ENCODE data around the gene CCDC83. TPM values are rescaled to one million over a fixed set of nuclear protein-coding genes. Genes with fewer than 3 reads are reported as not detected.

The CCDC83 gene
- total and polyA plus RNA-seq, 2 experiments from 2014 or later, result not detected

DNA sequence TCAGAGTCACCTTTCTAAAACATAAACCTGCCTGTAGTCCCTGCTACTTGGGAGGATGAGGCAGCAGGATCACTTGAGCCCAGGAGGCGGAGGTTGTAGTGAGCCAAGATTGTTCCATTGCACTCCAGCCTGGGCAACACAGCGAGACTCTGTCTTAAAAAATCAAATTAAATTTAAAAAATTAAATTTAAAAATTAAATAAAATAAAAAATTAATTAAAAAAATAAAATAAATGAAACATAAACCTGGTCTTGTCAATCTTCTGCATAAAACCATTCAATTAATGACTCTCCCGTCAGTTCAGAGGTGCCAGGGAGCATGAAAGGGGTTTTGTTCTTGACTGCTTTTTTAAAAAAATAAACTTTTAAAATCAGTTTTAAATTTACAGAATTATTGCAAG, 48.6 kb downstream of the CCDC83 start:
- Mint-ChIP-seq H3K27me3 (ENCODE audit: insufficient read depth, low read depth, poor library complexity) (no peaks in the 10 kb centered on the region), H3K9me3 (no peaks in the 10 kb centered on the region), H3K4me3 (no peak overlapping the region), H3K36me3 (ENCODE audit: low read depth) (no peaks in the 10 kb centered on the region), H3K27ac (no peak overlapping the region), H3K4me1 (peaks cover 4% of the 10 kb centered on the region; the same call in 1 of the 3 replicates)
- H3K4me3 ChIP-seq, result no peak overlapping the region
- TF ChIP-seq NANOG (IDR thresholded peaks at IDR 0.05; ENCODE audit: borderline replicate concordance), result no peak
- no peak for TF ChIP-seq STAT1 (IDR thresholded peaks at IDR 0.05; ENCODE audit: unreplicated experiment)
- TF ChIP-seq, protein P1, sequence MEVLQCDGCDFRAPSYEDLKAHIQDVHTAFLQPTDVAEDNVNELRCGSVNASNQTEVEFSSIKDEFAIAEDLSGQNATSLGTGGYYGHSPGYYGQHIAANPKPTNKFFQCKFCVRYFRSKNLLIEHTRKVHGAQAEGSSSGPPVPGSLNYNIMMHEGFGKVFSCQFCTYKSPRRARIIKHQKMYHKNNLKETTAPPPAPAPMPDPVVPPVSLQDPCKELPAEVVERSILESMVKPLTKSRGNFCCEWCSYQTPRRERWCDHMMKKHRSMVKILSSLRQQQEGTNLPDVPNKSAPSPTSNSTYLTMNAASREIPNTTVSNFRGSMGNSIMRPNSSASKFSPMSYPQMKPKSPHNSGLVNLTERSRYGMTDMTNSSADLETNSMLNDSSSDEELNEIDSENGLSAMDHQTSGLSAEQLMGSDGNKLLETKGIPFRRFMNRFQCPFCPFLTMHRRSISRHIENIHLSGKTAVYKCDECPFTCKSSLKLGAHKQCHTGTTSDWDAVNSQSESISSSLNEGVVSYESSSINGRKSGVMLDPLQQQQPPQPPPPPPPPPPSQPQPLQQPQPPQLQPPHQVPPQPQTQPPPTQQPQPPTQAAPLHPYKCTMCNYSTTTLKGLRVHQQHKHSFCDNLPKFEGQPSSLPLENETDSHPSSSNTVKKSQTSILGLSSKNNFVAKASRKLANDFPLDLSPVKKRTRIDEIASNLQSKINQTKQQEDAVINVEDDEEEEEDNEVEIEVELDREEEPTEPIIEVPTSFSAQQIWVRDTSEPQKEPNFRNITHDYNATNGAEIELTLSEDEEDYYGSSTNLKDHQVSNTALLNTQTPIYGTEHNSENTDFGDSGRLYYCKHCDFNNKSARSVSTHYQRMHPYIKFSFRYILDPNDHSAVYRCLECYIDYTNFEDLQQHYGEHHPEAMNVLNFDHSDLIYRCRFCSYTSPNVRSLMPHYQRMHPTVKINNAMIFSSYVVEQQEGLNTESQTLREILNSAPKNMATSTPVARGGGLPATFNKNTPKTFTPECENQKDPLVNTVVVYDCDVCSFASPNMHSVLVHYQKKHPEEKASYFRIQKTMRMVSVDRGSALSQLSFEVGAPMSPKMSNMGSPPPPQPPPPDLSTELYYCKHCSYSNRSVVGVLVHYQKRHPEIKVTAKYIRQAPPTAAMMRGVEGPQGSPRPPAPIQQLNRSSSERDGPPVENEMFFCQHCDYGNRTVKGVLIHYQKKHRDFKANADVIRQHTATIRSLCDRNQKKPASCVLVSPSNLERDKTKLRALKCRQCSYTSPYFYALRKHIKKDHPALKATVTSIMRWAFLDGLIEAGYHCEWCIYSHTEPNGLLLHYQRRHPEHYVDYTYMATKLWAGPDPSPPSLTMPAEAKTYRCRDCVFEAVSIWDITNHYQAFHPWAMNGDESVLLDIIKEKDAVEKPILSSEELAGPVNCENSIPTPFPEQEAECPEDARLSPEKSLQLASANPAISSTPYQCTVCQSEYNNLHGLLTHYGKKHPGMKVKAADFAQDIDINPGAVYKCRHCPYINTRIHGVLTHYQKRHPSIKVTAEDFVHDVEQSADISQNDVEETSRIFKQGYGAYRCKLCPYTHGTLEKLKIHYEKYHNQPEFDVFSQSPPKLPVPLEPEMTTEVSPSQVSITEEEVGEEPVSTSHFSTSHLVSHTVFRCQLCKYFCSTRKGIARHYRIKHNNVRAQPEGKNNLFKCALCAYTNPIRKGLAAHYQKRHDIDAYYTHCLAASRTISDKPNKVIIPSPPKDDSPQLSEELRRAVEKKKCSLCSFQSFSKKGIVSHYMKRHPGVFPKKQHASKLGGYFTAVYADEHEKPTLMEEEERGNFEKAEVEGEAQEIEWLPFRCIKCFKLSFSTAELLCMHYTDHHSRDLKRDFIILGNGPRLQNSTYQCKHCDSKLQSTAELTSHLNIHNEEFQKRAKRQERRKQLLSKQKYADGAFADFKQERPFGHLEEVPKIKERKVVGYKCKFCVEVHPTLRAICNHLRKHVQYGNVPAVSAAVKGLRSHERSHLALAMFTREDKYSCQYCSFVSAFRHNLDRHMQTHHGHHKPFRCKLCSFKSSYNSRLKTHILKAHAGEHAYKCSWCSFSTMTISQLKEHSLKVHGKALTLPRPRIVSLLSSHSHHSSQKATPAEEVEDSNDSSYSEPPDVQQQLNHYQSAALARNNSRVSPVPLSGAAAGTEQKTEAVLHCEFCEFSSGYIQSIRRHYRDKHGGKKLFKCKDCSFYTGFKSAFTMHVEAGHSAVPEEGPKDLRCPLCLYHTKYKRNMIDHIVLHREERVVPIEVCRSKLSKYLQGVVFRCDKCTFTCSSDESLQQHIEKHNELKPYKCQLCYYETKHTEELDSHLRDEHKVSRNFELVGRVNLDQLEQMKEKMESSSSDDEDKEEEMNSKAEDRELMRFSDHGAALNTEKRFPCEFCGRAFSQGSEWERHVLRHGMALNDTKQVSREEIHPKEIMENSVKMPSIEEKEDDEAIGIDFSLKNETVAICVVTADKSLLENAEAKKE (CRISPR knock-in tag; IDR thresholded peaks at IDR 0.05), result no peak
- TF ChIP-seq, protein P2, sequence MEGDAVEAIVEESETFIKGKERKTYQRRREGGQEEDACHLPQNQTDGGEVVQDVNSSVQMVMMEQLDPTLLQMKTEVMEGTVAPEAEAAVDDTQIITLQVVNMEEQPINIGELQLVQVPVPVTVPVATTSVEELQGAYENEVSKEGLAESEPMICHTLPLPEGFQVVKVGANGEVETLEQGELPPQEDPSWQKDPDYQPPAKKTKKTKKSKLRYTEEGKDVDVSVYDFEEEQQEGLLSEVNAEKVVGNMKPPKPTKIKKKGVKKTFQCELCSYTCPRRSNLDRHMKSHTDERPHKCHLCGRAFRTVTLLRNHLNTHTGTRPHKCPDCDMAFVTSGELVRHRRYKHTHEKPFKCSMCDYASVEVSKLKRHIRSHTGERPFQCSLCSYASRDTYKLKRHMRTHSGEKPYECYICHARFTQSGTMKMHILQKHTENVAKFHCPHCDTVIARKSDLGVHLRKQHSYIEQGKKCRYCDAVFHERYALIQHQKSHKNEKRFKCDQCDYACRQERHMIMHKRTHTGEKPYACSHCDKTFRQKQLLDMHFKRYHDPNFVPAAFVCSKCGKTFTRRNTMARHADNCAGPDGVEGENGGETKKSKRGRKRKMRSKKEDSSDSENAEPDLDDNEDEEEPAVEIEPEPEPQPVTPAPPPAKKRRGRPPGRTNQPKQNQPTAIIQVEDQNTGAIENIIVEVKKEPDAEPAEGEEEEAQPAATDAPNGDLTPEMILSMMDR (conservative IDR thresholded peaks at IDR 0.05; ENCODE audit: low read depth in 2 of 2), result no peak
- no peak for TF ChIP-seq ZNF114 (CRISPR knock-in tag; IDR thresholded peaks at IDR 0.05)
- TF ChIP-seq EZH2 (IDR thresholded peaks at IDR 0.05; ENCODE audit: low read depth, unreplicated experiment), result no peak
- no peak overlapping the region for H3K27ac ChIP-seq (ENCODE audit: low read depth)
- H2AFZ ChIP-seq, result no peak overlapping the region
- H4K20me1 ChIP-seq (replicated peaks; ENCODE audit: insufficient read depth), result no peaks in the 10 kb centered on the region
- no peak overlapping the region for H3K4me2 ChIP-seq
- no peaks in the 10 kb centered on the region for H3K4me1 ChIP-seq (ENCODE audit: insufficient read depth)
- ATAC-seq, result no peak
- no peaks in the 10 kb centered on the region for H3F3A ChIP-seq (replicated peaks; ENCODE audit: low read depth)
- no peaks in the 10 kb centered on the region for H3K79me2 ChIP-seq (replicated peaks; ENCODE audit: insufficient read depth)
- DNase-seq (ENCODE audit: low spot score), result no peak
- no peaks in the 10 kb centered on the region for H3K9me2 ChIP-seq (ENCODE audit: insufficient read depth)
- H3K36me3 ChIP-seq (ENCODE audit: insufficient read depth), result no peaks in the 10 kb centered on the region
- no peaks in the 10 kb centered on the region for H3K27me3 ChIP-seq (ENCODE audit: insufficient read depth)
